D721Med (cell line): ENCODE measurements around the gene GMEB2.
"Not testable (repeated sequence)": the region's sequence is repeated elsewhere in the genome, so short reads cannot be mapped to it uniquely, and the experiment has no call there.

Experiments used
- DNase-seq: peaks from one replicate; pipeline ENCODE4 v3.0.0; 2011; ENCODE audit warnings: low spot score; ENCODE audit not compliant: insufficient read length
- FAIRE-seq: peaks from 2 replicates; lab custom pipeline; 2011; peaks lifted over from hg19 to GRCh38; lab: Jason Lieb, UNC
- TF ChIP-seq, protein P1 (sequence below): IDR thresholded peaks from 2 replicates; pipeline ENCODE4 v1.5.1; 2012; ENCODE audit warnings: mild to moderate bottlenecking, control low read depth; ENCODE audit not compliant: insufficient read depth; ENCODE audit errors: missing control alignments

Gene GMEB2

DNA sequence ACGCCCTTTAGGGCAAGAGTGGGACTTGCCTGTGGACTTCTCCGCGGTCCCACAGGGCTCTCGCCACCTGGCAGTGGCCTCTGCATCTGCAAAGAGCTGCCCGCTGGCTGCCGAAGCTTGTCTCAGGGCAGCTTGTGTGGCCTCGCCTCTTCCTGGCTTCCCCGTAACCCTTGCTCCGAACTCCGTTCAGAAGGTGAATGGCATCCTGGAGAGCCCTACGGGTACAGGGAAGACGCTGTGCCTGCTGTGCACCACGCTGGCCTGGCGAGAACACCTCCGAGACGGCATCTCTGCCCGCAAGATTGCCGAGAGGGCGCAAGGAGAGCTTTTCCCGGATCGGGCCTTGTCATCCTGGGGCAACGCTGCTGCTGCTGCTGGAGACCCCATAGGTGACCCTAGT, 34.2 kb upstream of the GMEB2 start:
- no peak for DNase-seq
- FAIRE-seq: no peak
- TF ChIP-seq, protein P1, sequence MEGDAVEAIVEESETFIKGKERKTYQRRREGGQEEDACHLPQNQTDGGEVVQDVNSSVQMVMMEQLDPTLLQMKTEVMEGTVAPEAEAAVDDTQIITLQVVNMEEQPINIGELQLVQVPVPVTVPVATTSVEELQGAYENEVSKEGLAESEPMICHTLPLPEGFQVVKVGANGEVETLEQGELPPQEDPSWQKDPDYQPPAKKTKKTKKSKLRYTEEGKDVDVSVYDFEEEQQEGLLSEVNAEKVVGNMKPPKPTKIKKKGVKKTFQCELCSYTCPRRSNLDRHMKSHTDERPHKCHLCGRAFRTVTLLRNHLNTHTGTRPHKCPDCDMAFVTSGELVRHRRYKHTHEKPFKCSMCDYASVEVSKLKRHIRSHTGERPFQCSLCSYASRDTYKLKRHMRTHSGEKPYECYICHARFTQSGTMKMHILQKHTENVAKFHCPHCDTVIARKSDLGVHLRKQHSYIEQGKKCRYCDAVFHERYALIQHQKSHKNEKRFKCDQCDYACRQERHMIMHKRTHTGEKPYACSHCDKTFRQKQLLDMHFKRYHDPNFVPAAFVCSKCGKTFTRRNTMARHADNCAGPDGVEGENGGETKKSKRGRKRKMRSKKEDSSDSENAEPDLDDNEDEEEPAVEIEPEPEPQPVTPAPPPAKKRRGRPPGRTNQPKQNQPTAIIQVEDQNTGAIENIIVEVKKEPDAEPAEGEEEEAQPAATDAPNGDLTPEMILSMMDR: no peak

DNA sequence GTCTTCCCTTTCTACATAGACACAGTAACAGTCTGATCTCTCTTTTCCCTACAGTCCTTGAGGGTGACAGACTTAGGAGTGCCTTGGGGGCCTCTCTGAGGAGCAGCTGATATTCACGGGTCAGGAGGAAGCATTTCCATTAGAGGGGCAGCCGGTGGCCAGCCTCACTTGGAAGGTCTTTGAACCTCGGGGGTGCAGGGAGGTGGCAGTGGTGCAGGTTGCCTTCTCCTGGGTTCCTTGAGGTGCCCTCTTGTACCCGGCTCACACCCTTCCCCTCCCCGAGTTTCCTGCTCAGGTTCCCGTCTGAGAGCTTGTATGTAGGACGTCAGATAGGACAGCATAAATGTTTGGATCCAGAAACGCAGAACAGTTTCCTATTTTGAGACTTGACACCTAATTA, 33.7 kb upstream of the GMEB2 start:
- TF ChIP-seq, protein P1: no peak
- DNase-seq (no peak), FAIRE-seq (no peak)

DNA sequence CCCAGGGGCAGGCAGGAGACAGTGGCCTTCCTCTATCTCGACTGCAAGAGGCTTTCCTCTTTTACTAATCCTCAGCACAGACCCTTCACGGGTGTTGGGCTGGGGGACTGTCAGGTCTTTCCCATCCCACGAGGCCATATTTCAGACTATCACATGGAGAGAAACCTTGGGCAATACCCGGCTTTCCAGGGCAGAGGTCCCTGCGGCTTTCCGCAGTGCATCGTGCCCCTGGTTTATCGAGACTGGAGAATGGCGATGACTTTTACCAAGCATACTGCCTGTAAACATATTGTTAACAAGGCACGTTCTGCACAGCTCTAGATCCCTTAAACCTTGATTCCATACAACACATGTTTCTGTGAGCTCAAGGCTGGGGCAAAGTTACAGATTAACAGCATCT, 33.3 kb upstream of the GMEB2 start:
- DNase-seq, FAIRE-seq: not testable (repeated sequence)

DNA sequence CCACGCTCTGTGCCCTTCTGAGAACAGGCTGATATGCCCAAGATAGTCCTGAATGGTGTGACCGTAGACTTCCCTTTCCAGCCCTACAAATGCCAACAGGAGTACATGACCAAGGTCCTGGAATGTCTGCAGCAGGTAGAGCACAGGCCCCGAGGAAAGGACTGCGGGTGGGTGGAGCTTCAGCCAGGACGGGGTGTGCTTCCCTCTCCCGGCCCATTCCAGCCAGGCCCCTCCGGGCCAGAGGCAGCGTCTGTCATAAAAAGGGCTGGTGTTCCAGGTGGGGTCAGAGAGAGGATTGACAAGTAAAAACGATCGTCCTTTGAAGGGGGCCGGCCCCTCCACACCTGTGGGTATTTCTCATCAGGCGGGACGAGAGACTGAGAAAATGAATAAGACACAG, 32.5 kb upstream of the GMEB2 start:
- FAIRE-seq (no peak), DNase-seq (no peak)
- TF ChIP-seq, protein P1: no peak

DNA sequence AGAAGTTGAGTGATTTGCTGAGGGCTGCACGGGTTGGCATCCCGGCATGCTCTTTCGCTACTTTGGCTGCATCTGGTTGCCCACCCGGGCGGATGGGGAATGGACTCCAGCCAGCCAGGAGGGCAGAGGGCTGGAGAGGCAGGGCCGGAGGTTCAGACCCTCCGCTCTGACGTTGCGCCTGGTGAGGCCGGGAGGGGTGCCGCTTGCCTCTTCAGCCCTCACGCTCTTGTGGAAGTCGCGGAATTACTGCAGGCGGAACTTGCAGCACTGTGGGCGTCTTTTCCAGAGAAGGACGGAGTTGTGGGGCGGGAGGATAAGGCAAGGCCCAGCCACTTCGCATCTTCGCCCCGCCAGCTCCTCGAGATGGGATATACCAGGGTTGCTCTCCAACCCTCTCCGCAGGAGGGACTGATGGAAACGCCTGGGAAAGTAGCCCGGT, 31.9 kb upstream of the GMEB2 start:
- DNase-seq (no peak), FAIRE-seq (no peak)
- TF ChIP-seq, protein P1: no peak

DNA sequence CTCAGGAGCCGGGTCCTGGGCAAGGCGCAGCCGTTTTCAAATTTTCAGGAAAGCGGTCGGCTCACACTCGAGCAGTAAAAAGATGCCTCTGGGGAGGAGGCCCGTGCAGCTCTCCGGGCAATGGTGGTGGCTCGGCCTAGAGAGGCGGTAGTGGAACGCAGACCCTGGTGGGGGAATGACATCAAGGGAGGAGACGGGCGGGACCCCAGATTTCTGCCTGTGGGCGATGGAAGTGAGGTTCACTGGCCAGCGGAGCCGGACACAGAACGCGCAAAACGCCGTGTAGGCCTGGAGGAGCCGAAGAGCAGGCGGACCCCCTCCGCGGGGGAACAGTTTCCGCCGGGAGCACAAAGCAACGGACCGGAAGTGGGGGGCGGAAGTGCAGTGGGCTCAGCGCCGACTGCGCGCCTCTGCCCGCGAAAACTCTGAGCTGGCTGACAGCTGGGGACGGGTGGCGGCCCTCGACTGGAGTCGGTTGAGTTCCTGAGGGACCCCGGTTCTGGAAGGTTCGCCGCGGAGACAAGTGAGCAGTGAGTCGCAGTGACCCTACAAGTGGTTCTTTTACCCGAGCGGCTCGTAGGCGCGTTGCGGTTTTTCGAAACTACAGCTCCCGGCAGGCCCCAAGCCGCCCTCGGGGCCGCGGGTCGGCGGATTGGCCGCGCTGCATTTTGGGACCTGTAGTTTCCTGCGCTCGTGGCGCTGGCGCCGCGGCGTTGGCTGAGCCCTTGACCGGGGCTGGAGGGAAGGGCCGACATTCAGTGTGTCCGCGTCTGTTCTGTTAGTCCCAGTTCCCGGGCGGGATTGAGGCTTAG, 31.2 kb upstream of the GMEB2 start, which contains the start of gene RTEL1:
Gene RTEL1 (plus strand): TSS at position 376 of the 812 bp plus-strand sequence. CDS start 1,091 bp downstream, outside the sequence.
- peak; percentile 98 for DNase-seq
- FAIRE-seq: no peak
- TF ChIP-seq, protein P1: no peak

DNA sequence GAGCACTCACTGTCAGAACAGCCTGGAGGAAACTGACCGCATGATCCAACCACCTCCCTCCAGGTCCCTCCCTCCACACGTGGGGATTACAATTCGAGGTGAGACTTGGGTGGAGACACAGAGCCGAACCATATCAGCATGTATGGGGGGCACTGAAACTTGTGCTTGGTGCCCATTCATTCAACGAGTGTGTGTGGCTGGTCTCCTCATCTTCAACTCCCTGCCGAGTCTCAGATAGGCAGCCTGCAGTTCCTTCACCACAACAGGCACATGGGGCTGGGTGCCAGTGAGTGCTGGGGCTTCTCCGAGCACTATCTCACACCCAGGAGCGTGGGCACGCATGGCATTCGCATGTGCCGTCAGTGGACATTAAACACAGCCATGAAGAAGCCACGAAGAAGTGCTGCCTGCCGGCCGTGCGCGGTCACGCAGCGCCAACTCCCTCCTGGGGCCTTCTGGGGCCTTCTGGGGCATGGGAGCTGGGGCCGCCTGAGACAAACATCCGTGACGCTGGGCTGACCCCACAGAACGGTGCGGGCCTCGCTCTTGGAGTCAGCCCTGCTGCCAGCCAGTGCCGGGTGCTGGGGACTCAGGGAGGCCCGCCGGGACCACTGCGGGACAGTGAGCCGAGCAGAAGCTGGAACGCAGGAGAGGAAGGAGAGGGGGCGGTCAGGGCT, 30.5 kb upstream of the GMEB2 start:
- no peak for DNase-seq
- TF ChIP-seq, protein P1: no peak
- no peak for FAIRE-seq
